Uterus (tissue), 4 donors: ENCODE results near the gene AADAC. TPM values are rescaled to one million over a fixed set of nuclear protein-coding genes. Genes with fewer than 3 reads are reported as not detected.
"Not testable (repeated sequence)": the region's sequence is repeated elsewhere in the genome, so short reads cannot be mapped to it uniquely, and the experiment has no call there.

Source experiments
- DNase-seq, 2 donors: peaks; one replicate each; pipeline ENCODE4 v3.0.0-alpha.2; 2019 to 2020
- H3K27ac ChIP-seq, 2 donors: fragments of 200-600 bp; sonication (generic); 1 replicate in 1 of 2; 2 replicates in 1 of 2; pipeline ENCODE4 v1.5.1; 2016 to 2018
- H3K27me3 ChIP-seq, 2 donors: fragments of 200-600 bp; sonication (generic); one replicate each; pipeline ENCODE4 v1.5.1; 2018 to 2019; ENCODE audit warnings: control low read depth in 1 of 2
- H3K36me3 ChIP-seq, 2 donors: fragments of 200-600 bp; sonication (generic); one replicate each; pipeline ENCODE4 v1.5.1; 2019; ENCODE audit warnings: control low read depth in 1 of 2
- H3K4me1 ChIP-seq, 2 donors: fragments of 200-600 bp; sonication (generic); one replicate each; pipeline ENCODE4 v1.5.1; 2018 to 2019; ENCODE audit warnings: control low read depth in 1 of 2
- H3K4me3 ChIP-seq, 2 donors: fragments of 200-600 bp; sonication (generic); 1 replicate in 1 of 2; 2 replicates in 1 of 2; pipeline ENCODE4 v1.5.1; 2018 to 2019; ENCODE audit warnings: mild to moderate bottlenecking in 1 of 2
- H3K9me3 ChIP-seq, 2 donors: fragments of 200-600 bp; sonication (generic); one replicate each; pipeline ENCODE4 v1.5.1; 2019; ENCODE audit warnings: control low read depth in 1 of 2
- CTCF ChIP-seq, 4 experiments: fragments of 200-600 bp in 2 of 4; fragments of 450-650 bp in 2 of 4; sonication (generic) in 2 of 4; IDR thresholded peaks; one replicate each; pipeline ENCODE4 v1.5.1; 2016 to 2019; ENCODE audit warnings: antibody characterized with exemption in 4 of 4, mild to moderate bottlenecking in 2 of 4, moderate library complexity in 1 of 4
- POLR2A ChIP-seq, 2 donors: fragments of 450-650 bp; IDR thresholded peaks; one replicate each; pipeline ENCODE4 v1.6.1; 2016; ENCODE audit warnings: antibody characterized with exemption in 2 of 2, mild to moderate bottlenecking in 1 of 2, moderate library complexity in 1 of 2
- intact Hi-C: fragments of 100-400 bp; cut with DNase I; formaldehyde crosslinking; loops from one replicate; pipeline ENCODE4 v1.15.1; 2023; ENCODE audit warnings: low total_unique reads
- total RNA-seq, 4 donors: library from RNA; depleted of rRNA in 3 of 4; stranded (reverse); fragments of >200 nt in 3 of 4; gene quantifications; one replicate each; pipeline versions ENCODE4 v1.1.0 to v1.2.4, GENCODE V29; 2014 to 2023
- donor health status: DM: yes; HTN: yes; CAD: no.

Gene AADAC
- total RNA-seq, 4 donors from 2014 or later, result 0.35 TPM; not detected in 3

GRCh38 chr3:151866711-151867410 lies 52.9 kb downstream of the AADAC start:
- no peak for DNase-seq
- TF ChIP-seq CTCF (IDR thresholded peaks at IDR 0.05) (no peak), POLR2A (IDR thresholded peaks at IDR 0.05) (no peak)
- H3K27ac ChIP-seq, result peak overlapping the region; percentile 19 to 46
- no peaks in the 10 kb centered on the region for H3K27me3 ChIP-seq
- H3K36me3 ChIP-seq, result no peaks in the 10 kb centered on the region
- H3K4me3 ChIP-seq, result no peak overlapping the region
- intact Hi-C loops, result no loop called here
- H3K4me1 ChIP-seq, result no peaks in the 10 kb centered on the region
- no peaks in the 10 kb centered on the region for H3K9me3 ChIP-seq

GRCh38 chr3:151867666-151868065 lies 53.8 kb downstream of the AADAC start:
- H3K9me3 ChIP-seq, result no peaks in the 10 kb centered on the region
- intact Hi-C loops, result no loop called here
- H3K4me3 ChIP-seq, result no peak overlapping the region
- H3K36me3 ChIP-seq, result no peaks in the 10 kb centered on the region
- TF ChIP-seq POLR2A (IDR thresholded peaks at IDR 0.05), result no peak
- TF ChIP-seq CTCF (IDR thresholded peaks at IDR 0.05), result no peak
- no peaks in the 10 kb centered on the region for H3K27me3 ChIP-seq
- DNase-seq, result no peak
- H3K4me1 ChIP-seq, result no peaks in the 10 kb centered on the region
- no peak overlapping the region for H3K27ac ChIP-seq

GRCh38 chr3:151869181-151869580 lies 55.3 kb downstream of the AADAC start:
- TF ChIP-seq CTCF (IDR thresholded peaks at IDR 0.05) (no peak), POLR2A (IDR thresholded peaks at IDR 0.05) (no peak)
- Histone ChIP-seq H3K27ac (no peak overlapping the region), H3K9me3 (no peaks in the 10 kb centered on the region), H3K4me1 (no peaks in the 10 kb centered on the region), H3K27me3 (no peaks in the 10 kb centered on the region), H3K4me3 (no peak overlapping the region), H3K36me3 (no peaks in the 10 kb centered on the region)
- DNase-seq, result no peak
- intact Hi-C loops, result no loop called here

GRCh38 chr3:151871639-151872468 lies 57.9 kb downstream of the AADAC start:
- intact Hi-C loops, result no loop called here
- Histone ChIP-seq H3K9me3 (no peaks in the 10 kb centered on the region), H3K4me1 (no peaks in the 10 kb centered on the region), H3K36me3 (no peaks in the 10 kb centered on the region), H3K27ac (peak overlapping the region; percentile 38 to 54), H3K27me3 (no peaks in the 10 kb centered on the region), H3K4me3 (no peak overlapping the region)
- no peak for DNase-seq
- TF ChIP-seq CTCF (IDR thresholded peaks at IDR 0.05) (no peak), POLR2A (IDR thresholded peaks at IDR 0.05) (no peak)

- Histone ChIP-seq H3K36me3 (no peaks in the 10 kb centered on the region), H3K27me3 (no peaks in the 10 kb centered on the region), H3K4me3 (no peak within 1 kb of the TSS), H3K4me1 (no peaks in the 10 kb centered on the region), H3K27ac (no peak within 1 kb of the TSS), H3K9me3 (no peaks in the 10 kb centered on the region)
- no peak for DNase-seq
- no peak for TF ChIP-seq POLR2A (IDR thresholded peaks at IDR 0.05)
- intact Hi-C loops, result no loop called here
These were observed 59.5 kb downstream of the AADAC start, which contains the start of gene SUCNR1 for GRCh38 chr3:151873398-151873797. Gene SUCNR1, plus strand, starts transcription at chr3:151873643. Its CDS starts 6,250 bp downstream, at chr3:151879893.

GRCh38 chr3:151874079-151874478 lies 60.2 kb downstream of the AADAC start:
- H3K36me3 ChIP-seq, H3K4me1 ChIP-seq, H3K9me3 ChIP-seq, intact Hi-C loops, DNase-seq, H3K27ac ChIP-seq, H3K27me3 ChIP-seq, H3K4me3 ChIP-seq: not testable (repeated sequence)
